ENCODE measurements around the gene NME4.

DNA sequence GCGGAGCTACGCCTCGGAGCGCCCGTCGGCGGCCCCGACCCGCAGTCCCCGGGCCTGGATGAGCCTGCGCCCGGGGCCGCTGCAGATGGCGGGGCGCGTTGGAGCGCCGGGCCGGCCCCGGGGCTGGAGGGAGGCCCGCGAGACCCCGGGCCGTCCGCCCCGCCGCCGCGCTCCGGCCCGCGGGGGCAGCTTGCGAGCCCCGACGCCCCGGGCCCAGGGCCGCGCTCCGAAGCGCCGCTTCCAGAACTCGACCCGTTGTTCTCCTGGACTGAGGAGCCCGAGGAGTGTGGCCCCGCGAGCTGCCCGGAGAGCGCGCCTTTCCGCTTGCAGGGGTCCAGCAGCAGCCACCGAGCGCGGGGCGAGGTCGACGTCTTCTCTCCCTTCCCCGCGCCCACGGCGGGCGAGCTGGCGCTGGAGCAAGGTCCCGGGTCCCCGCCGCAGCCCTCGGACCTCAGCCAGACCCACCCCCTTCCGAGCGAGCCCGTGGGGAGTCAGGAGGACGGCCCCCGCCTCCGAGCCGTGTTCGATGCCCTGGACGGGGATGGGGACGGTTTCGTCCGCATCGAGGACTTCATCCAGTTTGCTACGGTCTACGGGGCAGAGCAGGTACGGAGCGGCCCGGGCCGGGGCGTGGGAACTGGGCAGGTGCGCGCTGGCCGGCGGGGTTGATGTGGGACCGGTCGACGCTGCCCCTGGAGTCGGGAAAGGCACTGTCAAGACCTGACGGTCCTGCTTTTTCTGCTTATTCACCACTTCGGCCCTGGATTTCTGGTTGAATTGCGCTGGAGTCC, 29.3 kb downstream of the NME4 start:
- TF ChIP-seq, protein P1, sequence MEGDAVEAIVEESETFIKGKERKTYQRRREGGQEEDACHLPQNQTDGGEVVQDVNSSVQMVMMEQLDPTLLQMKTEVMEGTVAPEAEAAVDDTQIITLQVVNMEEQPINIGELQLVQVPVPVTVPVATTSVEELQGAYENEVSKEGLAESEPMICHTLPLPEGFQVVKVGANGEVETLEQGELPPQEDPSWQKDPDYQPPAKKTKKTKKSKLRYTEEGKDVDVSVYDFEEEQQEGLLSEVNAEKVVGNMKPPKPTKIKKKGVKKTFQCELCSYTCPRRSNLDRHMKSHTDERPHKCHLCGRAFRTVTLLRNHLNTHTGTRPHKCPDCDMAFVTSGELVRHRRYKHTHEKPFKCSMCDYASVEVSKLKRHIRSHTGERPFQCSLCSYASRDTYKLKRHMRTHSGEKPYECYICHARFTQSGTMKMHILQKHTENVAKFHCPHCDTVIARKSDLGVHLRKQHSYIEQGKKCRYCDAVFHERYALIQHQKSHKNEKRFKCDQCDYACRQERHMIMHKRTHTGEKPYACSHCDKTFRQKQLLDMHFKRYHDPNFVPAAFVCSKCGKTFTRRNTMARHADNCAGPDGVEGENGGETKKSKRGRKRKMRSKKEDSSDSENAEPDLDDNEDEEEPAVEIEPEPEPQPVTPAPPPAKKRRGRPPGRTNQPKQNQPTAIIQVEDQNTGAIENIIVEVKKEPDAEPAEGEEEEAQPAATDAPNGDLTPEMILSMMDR (conservative IDR thresholded peaks at IDR 0.05; ENCODE audit: low read length) = no peak
- TF ChIP-seq EZH2phosphoT487 (IDR thresholded peaks at IDR 0.05; ENCODE audit: borderline replicate concordance, low read depth, low read length) = no peak

All from OCI-LY7 (cell line).